H1 (cell line): Measurements from ENCODE around the gene GOLGA6L10. TPM values are rescaled to one million over a fixed set of nuclear protein-coding genes. Genes with fewer than 3 reads are reported as not detected.

ENCODE experiments used
- CTCF ChIA-PET: fragments of 300-600 bp; sonication (Branson Sonifier 250); formaldehyde crosslinking; loops from one replicate; lab custom pipeline; 2021; ENCODE audit not compliant: partially characterized antibody; lab: Charles Lee
- POLR2A ChIA-PET: fragments of 300-600 bp; sonication (Branson Sonifier 250); formaldehyde crosslinking; loops from one replicate; lab custom pipeline; 2021; ENCODE audit warnings: inconsistent platforms; ENCODE audit not compliant: partially characterized antibody; lab: Charles Lee
- DNase-seq, 2 experiments: peaks; one replicate each; pipeline versions ENCODE4 v3.0.0 to v3.0.0-alpha.2; 2010 to 2022; ENCODE audit warnings: low spot score in 2 of 2, low read depth in 1 of 2, mixed read lengths in 1 of 2
- FAIRE-seq: peaks from 2 replicates; lab custom pipeline; 2011; peaks lifted over from hg19 to GRCh38; lab: Jason Lieb, UNC
- H2AFZ ChIP-seq: 2 replicates; pipeline ENCODE4 v1.8.1; 2012; ENCODE audit warnings: low read length, inconsistent platforms
- H2AK5ac ChIP-seq: 2 replicates; pipeline ENCODE4 v1.6.1; 2013; ENCODE audit warnings: low read depth, low read length
- H2BK120ac ChIP-seq: replicated peaks from 2 replicates; pipeline ENCODE3; 2013; ENCODE audit warnings: low read depth, low read length, inconsistent platforms
- H2BK12ac ChIP-seq: 2 replicates; pipeline ENCODE4 v1.6.1; 2013; ENCODE audit warnings: low read depth, low read length
- H2BK15ac ChIP-seq: 2 replicates; pipeline ENCODE4 v1.6.1; 2013; ENCODE audit warnings: low read length
- H2BK20ac ChIP-seq: 2 replicates; pipeline ENCODE4 v1.6.1; 2013; ENCODE audit warnings: low read length
- H2BK5ac ChIP-seq: 2 replicates; pipeline ENCODE4 v1.6.1; 2013; ENCODE audit warnings: low read depth, low read length
- H3K14ac ChIP-seq: 2 replicates; pipeline ENCODE4 v1.6.1; 2013; ENCODE audit warnings: inconsistent platforms; ENCODE audit not compliant: insufficient read length
- H3K18ac ChIP-seq: 2 replicates; pipeline ENCODE4 v1.6.1; 2013; ENCODE audit warnings: low read length; ENCODE audit errors: extremely low read depth
- H3K23ac ChIP-seq: 2 replicates; pipeline ENCODE4 v1.6.1; 2013; ENCODE audit warnings: inconsistent platforms; ENCODE audit not compliant: insufficient read length
- H3K23me2 ChIP-seq: 2 replicates; pipeline ENCODE4 v1.6.1; 2013; ENCODE audit warnings: low read depth, low read length
- H3K27ac ChIP-seq: 2 replicates; pipeline ENCODE4 v1.6.1; 2011; ENCODE audit warnings: low read depth, low read length, inconsistent platforms
- H3K27me3 ChIP-seq, 4 experiments: replicated peaks in 1 of 4; 1 replicate in 1 of 4; 2 replicates in 3 of 4; pipeline versions ENCODE4 v1.6.1 to v1.8.1; 2011 to 2013; ENCODE audit warnings: low read length in 3 of 4, mild to moderate bottlenecking in 3 of 4, inconsistent platforms in 2 of 4, mixed read lengths in 2 of 4, moderate library complexity in 1 of 4; ENCODE audit not compliant: control insufficient read depth in 3 of 4, insufficient read depth in 3 of 4; ENCODE audit errors: extremely low read depth in 1 of 4
- H3K36me3 ChIP-seq, 4 experiments: 2 replicates each; pipeline versions ENCODE4 v1.6.1 to v1.8.1; 2011 to 2013; ENCODE audit warnings: mild to moderate bottlenecking in 4 of 4, low read length in 3 of 4, moderate library complexity in 2 of 4, control low read depth in 1 of 4, inconsistent platforms in 1 of 4; ENCODE audit not compliant: insufficient read depth in 4 of 4, control insufficient read depth in 2 of 4
- H3K4ac ChIP-seq: replicated peaks from 2 replicates; pipeline ENCODE3; 2013; ENCODE audit warnings: low read length, low read depth, mixed read lengths, inconsistent platforms; ENCODE audit not compliant: insufficient read length
- H3K4me1 ChIP-seq, 4 experiments: replicated peaks in 1 of 4; 1 replicate in 1 of 4; 2 replicates in 3 of 4; pipeline versions ENCODE4 v1.6.1 to v1.8.1; 2011 to 2013; ENCODE audit warnings: low read length in 3 of 4, inconsistent platforms in 2 of 4, mixed read lengths in 1 of 4; ENCODE audit not compliant: insufficient read depth in 4 of 4, control insufficient read depth in 3 of 4
- H3K4me2 ChIP-seq, 2 experiments: 2 replicates each; pipeline versions ENCODE4 v1.6.1 to v1.8.1; 2011 to 2013; ENCODE audit warnings: low read depth in 2 of 2, low read length in 2 of 2, control low read depth in 1 of 2, inconsistent platforms in 1 of 2, mild to moderate bottlenecking in 1 of 2; ENCODE audit not compliant: insufficient read depth in 1 of 2
- H3K4me3 ChIP-seq, 4 experiments: fragments of 200-600, 300-600 bp in 1 of 4; sonication (generic), shearing (Covaris generic), sonication (Bioruptor Twin) in 1 of 4; 2 replicates each; pipeline versions ENCODE4 v1.5.1 to v1.8.1; 2011 to 2016; ENCODE audit warnings: low read length in 4 of 4, low read depth in 3 of 4, control low read depth in 2 of 4, inconsistent platforms in 2 of 4, mild to moderate bottlenecking in 2 of 4, mixed read lengths in 1 of 4, moderate library complexity in 1 of 4; ENCODE audit not compliant: insufficient read depth in 2 of 4; ENCODE audit errors: extremely low read depth in 1 of 4
- H3K56ac ChIP-seq: replicated peaks from 2 replicates; pipeline ENCODE3; 2013; ENCODE audit warnings: low read depth, mild to moderate bottlenecking, mixed read lengths, low read length, inconsistent platforms; ENCODE audit not compliant: insufficient read length
- H3K79me1 ChIP-seq: 2 replicates; pipeline ENCODE4 v1.6.1; 2013; ENCODE audit warnings: low read depth, low read length, control low read depth
- H3K79me2 ChIP-seq, 2 experiments: 2 replicates each; pipeline versions ENCODE4 v1.6.1 to v1.8.1; 2012 to 2013; ENCODE audit warnings: low read length in 2 of 2, mild to moderate bottlenecking in 2 of 2, inconsistent platforms in 1 of 2; ENCODE audit not compliant: insufficient read depth in 2 of 2, control insufficient read depth in 1 of 2
- H3K9ac ChIP-seq, 4 experiments: replicated peaks in 1 of 4; 1 replicate in 1 of 4; 2 replicates in 3 of 4; pipeline versions ENCODE4 v1.6.1 to v1.8.1; 2011 to 2013; ENCODE audit warnings: low read depth in 3 of 4, low read length in 3 of 4, control low read depth in 2 of 4, mild to moderate bottlenecking in 2 of 4, moderate library complexity in 2 of 4, inconsistent platforms in 1 of 4; ENCODE audit errors: extremely low read depth in 1 of 4
- H3K9me3 ChIP-seq, 2 experiments: 2 replicates each; pipeline versions ENCODE4 v1.6.1 to v1.8.1; 2012 to 2013; ENCODE audit warnings: mild to moderate bottlenecking in 2 of 2, moderate library complexity in 2 of 2, control low read depth in 1 of 2, inconsistent platforms in 1 of 2, low read depth in 1 of 2, low read length in 1 of 2, mixed read lengths in 1 of 2; ENCODE audit not compliant: insufficient read depth in 2 of 2
- H4K20me1 ChIP-seq, 2 experiments: replicated peaks in 1 of 2; 2 replicates each; pipeline versions ENCODE3 to v1.8.1; 2011 to 2013; ENCODE audit warnings: inconsistent platforms in 2 of 2, low read length in 2 of 2, mild to moderate bottlenecking in 1 of 2; ENCODE audit not compliant: insufficient read depth in 2 of 2, control insufficient read depth in 1 of 2
- H4K5ac ChIP-seq: 2 replicates; pipeline ENCODE4 v1.6.1; 2013; ENCODE audit warnings: low read length, low read depth, mixed read lengths, inconsistent platforms; ENCODE audit not compliant: insufficient read length
- H4K8ac ChIP-seq: 2 replicates; pipeline ENCODE4 v1.8.0; 2013; ENCODE audit warnings: mild to moderate bottlenecking, moderate library complexity, low read length, inconsistent platforms; ENCODE audit not compliant: insufficient read depth; ENCODE audit errors: extremely low read depth
- H4K91ac ChIP-seq: replicated peaks from 2 replicates; pipeline ENCODE3; 2013; ENCODE audit warnings: low read length, mixed read lengths, inconsistent platforms; ENCODE audit not compliant: insufficient read length
- BRCA1 ChIP-seq: IDR thresholded peaks from 2 replicates; pipeline ENCODE4 v1.6.1; 2012; ENCODE audit warnings: low read depth, low read length, improper control_type of control experiment
- HDAC2 ChIP-seq, 2 experiments: fragments of 300-600 bp in 1 of 2; sonication (generic) in 1 of 2; IDR thresholded peaks; 2 replicates each; pipeline ENCODE4 v1.6.1; 2011 to 2012; ENCODE audit warnings: low read depth in 2 of 2, low read length in 2 of 2, mild to moderate bottlenecking in 2 of 2, moderate library complexity in 2 of 2, borderline replicate concordance in 1 of 2, inconsistent platforms in 1 of 2
- WGBS, 2 experiments: shearing (Covaris generic) in 1 of 2; methylation state at CpG; one replicate each; pipeline versions ENCODE4 v1.1.6 to v1.1.7; 2013 to 2015; ENCODE audit warnings: low lambda C conversion rate in 2 of 2, mixed read lengths in 2 of 2, inconsistent platforms in 1 of 2, low coverage in 1 of 2, missing lambda C conversion rate in 1 of 2; ENCODE audit not compliant: insufficient replicate concordance in 2 of 2, insufficient coverage in 1 of 2, insufficient read length in 1 of 2; ENCODE audit errors: extremely low coverage in 1 of 2, missing lambda C conversion rate in 1 of 2; 5-methylcytosine and 5-hydroxymethylcytosine counted together
- polyA plus RNA-seq, 7 experiments: library from polyadenylated mRNA; depleted of rRNA in 3 of 7; stranded (reverse) in 5 of 7; unstranded in 2 of 7; fragments of >200 nt in 5 of 7; fragments of 200-250 nt in 2 of 7; gene quantifications; 1 replicate in 5 of 7; 2 replicates in 1 of 7; 4 replicates in 1 of 7; pipeline versions ENCODE4 v1.2.1 to v1.2.3, GENCODE V29; 2011 to 2013; ENCODE audit warnings: missing spikeins in 2 of 7, mixed read lengths in 2 of 7
- total RNA-seq: library from RNA; stranded (reverse); fragmentation: NEBNext Ultra II Directional; extraction: Animal tissue kit (Norgen Biotek cat#: 25700); gene quantifications from 2 replicates; pipeline ENCODE4 v1.2.1, GENCODE V29; 2021

GOLGA6L10 gene
- total and polyA plus RNA-seq, 2 of the 8 experiments (the other 6 are each of a cell fraction or from before 2014, with no cell fraction given): 0.91 to 4.0 TPM

- H2BK15ac ChIP-seq: no peak overlapping the region
- no peak overlapping the region for H3K9ac ChIP-seq
- H3K27me3 ChIP-seq: no peaks in the 10 kb centered on the region
- H2BK20ac ChIP-seq: no peak overlapping the region
- H2BK5ac ChIP-seq: no peak overlapping the region
- no peaks in the 10 kb centered on the region for H3K9me3 ChIP-seq
- H2AFZ ChIP-seq: no peak overlapping the region
- DNase-seq: no peak
- no peaks in the 10 kb centered on the region for H3K79me1 ChIP-seq
- H3K23ac ChIP-seq: no peak overlapping the region
- no peak overlapping the region for H3K4me2 ChIP-seq
- 95% methylated on average over 13 of the region's 13 CpGs; no CpG with 5 or more reads in 1 of the 2 experiments for WGBS, 2 experiments
- no peak overlapping the region for H4K91ac ChIP-seq
- no peaks in the 10 kb centered on the region for H4K20me1 ChIP-seq
- no peak overlapping the region for H2BK120ac ChIP-seq
- no peak overlapping the region for H2AK5ac ChIP-seq
- no peaks in the 10 kb centered on the region for H3K79me2 ChIP-seq
- no peak overlapping the region for H2BK12ac ChIP-seq
- H3K14ac ChIP-seq: no peak overlapping the region
- no peak overlapping the region for H3K27ac ChIP-seq
- H3K4ac ChIP-seq: no peak overlapping the region
- no peaks in the 10 kb centered on the region for H3K36me3 ChIP-seq
- H4K8ac ChIP-seq: no peak overlapping the region
- no peak overlapping the region for H3K4me3 ChIP-seq
- no peak for FAIRE-seq
- H3K56ac ChIP-seq: no peak overlapping the region
- H3K23me2 ChIP-seq: no peaks in the 10 kb centered on the region
- H4K5ac ChIP-seq: no peak overlapping the region
- ChIA-PET POLR2A (no interaction called here), CTCF (interaction anchor here (1.1 to 1.4 kb wide), 3 partner anchors 8 to 16 kb away, joined by 4 to 5 read pairs (median 4); no protein-coding TSS in a partner anchor)
- H3K4me1 ChIP-seq: peaks cover 0 to 4% (median 3%) of the 10 kb centered on the region in 4 experiments; a peak in 4 of 7 replicates
- no peak overlapping the region for H3K18ac ChIP-seq
- TF ChIP-seq BRCA1 (no peak), HDAC2 (IDR thresholded peaks at IDR 0.05; ENCODE audit: borderline replicate concordance in 1 of 2, low read depth in 2 of 2, low read length in 2 of 2) (no peak)
These were observed 51.2 kb downstream of the GOLGA6L10 start for GRCh38 chr15:82298032-82298431.
